GM19035 (cell line): ENCODE data around the gene ZNF554.
"Not testable (repeated sequence)": the region's sequence is repeated elsewhere in the genome, so short reads cannot be mapped to it uniquely, and the experiment has no call there.

Experiments
- ATAC-seq: cut with Tn5 transposase; IDR thresholded peaks from one replicate; pipeline ENCODE4 v1.9.1; 2021; ENCODE audit not compliant: unreplicated experiment

The ZNF554 gene

GRCh38 chr19:2790557-2791271, 29.0 kb upstream of the ZNF554 start:
- no peak for ATAC-seq

GRCh38 chr19:2791440-2791839, 28.2 kb upstream of the ZNF554 start:
- no peak for ATAC-seq

- no peak for ATAC-seq
Measured at GRCh38 chr19:2791876-2792275, 27.8 kb upstream of the ZNF554 start.

DNA sequence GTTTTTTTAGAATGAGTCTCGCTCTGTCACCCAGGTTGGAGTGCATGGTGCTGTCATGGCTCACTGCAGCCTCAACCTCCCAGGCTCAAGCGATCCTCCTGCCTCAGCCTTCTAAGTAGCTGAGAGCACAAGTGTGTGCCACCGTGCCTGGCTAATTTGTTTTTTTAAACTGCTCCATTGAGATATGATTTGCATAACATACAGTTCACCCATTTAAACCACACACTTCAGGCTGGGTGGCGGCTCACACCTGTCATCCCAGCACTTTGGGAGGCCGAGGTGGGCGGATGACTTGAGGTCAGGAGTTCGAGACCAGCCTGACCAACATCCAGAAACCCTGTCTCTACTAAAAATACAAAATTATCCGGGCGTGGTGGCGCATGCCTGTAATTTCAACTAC, 27.0 kb upstream of the ZNF554 start:
- not testable (repeated sequence) for ATAC-seq

DNA sequence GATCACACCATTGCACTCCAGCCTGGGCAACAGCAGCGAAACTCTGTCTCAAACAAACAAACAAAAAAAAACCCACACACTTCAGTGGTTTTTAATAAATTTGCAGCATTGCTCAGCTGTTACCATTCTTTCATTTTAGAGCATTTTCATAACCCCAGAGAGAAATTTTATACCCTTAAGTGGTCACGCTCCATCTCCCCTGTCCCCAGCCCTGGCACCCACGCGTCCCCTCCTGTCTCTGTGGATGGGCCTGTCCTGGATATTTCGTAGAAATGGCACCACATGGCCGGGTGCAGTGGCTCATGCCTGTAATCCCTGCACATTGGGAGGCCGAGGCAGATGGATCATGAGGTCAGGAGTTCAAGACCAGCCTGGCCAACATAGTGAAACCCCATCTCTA, 26.5 kb upstream of the ZNF554 start:
- no peak for ATAC-seq

- no peak for ATAC-seq
Measured at GRCh38 chr19:2793577-2793976, 26.1 kb upstream of the ZNF554 start.

DNA sequence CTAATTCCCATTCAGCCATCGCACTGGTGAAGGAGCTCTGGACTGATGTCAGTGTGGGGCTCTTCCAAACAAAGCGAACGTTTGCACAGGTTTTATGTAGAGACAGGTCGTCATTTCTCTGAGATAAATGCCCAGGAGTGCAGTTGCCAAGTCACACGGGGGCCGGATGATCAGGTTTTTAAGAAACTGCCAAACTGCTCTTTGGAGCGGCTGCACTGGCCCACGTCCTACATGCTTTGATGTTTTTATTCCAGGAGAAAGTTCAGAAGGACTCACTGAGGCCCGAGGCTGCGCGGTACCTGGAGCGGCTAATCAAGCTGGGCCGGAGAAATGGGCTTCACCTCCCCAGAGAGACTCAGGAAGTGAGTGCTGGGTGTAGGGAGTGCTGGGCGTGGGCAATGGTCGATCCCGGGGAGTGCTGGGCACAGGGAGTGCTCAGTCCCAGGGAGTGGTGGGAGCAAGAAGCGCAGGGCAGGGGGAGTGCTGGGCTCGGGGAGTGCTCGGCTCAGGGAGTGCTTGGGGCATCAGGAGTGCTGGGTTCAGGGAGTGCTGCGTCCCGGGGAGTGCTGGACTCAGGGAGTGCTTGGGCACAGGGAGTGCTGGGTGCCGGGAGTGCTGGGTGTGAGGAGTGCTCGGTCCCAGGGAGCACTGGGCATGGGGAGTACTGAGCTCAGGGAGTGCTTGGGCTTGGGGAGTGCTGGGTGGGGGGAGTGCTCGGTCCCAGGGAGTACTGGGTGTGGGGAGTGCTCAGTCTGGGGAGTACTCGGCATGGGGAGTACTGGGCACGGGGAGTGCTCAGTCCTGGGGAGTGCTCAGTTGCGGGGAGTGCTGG, 23.6 kb upstream of the ZNF554 start:
- no peak for ATAC-seq

DNA sequence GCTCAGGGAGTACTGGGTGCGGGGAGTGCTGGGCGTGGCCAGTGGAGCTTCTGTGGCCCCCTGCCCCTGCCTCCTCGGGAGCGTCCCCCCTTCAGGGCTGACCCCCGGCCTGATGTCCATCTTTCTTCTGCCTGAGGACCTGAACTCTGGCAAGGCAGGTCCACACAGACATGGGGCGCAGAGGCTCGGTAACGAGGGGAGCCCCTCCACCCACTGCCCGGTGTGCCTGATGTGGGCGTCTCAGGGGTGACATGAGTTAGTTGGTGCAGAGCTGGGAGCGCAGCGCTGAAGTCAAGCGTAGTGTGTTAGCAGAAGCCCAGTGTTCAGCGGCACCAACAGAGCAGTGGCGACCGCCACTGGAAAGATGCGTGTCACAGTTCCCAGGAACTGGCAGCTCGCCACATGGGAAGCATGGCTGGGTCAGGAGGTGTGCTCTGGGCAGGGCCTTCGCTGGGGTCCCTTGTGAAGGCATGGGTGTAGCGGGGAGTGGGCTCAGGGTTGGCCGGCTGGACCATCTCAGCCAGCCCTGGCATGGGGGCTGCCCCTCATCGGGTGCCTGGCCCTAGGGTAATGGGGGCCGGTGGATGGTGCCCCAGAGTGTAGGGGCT, 22.9 kb upstream of the ZNF554 start:
- no peak for ATAC-seq

DNA sequence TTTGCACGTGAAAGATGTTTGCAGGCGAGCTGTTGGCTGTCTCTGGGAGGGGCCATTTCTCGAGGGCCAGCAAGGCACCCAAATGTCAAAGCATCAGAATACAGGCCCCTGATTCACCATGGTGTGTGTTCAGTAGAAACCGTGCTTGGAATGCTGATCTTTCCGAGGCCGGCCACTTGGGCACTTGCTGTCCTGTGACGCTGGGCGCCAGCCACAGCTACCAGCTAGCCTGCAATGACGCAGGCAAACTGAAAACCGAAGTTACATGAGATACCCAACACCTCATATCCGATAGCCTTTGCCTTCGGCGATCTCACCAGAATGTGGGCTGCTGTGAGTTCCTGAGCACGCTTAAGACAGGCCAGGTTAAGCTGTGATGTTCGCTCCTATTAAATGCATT, 22.4 kb upstream of the ZNF554 start:
- ATAC-seq, result no peak

- ATAC-seq, result no peak
Measured at GRCh38 chr19:2798158-2798685, 21.4 kb upstream of the ZNF554 start.

DNA sequence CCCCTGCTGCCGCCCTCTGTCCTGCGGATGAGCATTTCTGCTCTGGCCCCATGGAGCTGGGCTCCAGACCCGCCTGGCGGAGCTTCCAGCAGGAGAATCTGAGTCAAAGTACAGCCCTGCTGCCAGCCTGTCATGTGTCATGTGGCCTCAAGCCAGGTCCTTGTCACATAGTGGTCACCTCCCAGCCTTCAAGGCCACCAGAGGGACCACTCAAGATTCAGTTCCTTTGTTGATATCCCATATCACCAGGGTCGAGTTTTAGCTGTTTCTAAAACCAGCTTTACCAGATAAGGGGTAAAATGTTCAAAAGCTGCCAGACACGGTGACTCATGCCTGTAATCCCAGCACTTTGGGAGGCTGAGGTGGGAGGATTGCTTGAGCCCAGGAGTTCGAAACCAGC, 20.9 kb upstream of the ZNF554 start:
- ATAC-seq, result no peak

DNA sequence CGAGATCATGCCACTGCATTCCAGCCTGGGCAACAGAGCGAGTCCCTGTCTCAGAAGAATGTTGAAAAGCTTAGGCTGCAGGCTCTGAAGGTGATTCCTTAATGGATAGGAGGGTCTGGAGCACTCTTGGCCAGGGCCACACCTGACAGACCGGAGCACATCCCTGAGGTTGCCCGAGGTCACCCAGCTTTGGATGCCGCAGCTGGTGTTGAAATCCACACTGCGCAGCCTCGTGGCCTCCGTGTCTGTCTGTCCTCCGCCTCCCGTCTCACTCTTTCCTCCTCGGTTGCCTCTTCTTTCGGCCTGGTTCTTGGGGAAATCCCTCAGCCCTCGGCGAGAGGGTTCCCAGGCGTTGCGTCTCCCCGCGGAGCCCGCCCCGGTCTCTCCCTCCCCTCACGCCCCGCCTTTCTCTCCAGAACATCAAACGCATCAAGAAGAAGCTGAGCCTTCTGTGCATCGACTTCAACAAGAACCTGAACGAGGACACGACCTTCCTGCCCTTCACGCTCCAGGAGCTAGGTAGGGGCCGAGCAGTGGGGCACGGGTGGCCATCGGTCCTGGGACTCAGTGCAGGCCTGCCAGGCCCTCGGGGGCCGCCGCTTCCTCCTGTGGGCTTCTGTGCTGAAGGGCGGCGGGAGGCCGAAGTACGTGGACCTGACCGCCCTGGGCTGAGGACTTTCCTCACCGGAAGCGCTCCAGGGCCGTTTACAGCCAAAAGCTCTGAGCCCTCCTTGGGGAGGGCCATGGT, 20.2 kb upstream of the ZNF554 start:
- ATAC-seq, result no peak

GRCh38 chr19:2800506-2800905, 19.2 kb upstream of the ZNF554 start:
- ATAC-seq, result no peak

DNA sequence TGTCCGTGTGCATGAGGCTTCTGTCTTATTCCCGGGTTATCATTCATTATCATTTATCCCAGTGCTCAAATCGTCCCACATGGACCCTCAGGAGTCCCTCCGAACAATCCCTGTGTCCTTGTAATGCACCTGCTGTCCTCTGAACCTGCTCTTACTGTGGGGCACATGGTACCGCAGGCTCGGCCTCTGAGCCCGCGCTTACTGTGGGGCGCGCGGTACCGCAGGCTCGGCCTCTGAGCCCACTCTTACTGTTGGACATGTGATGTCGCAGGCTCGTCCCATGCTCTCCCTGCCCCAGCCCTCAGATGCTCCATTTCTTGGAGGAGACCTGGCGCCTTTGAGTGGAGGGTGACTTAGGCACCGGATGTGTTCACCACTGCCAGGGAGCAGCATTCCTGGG, 16.8 kb upstream of the ZNF554 start:
- no peak for ATAC-seq

DNA sequence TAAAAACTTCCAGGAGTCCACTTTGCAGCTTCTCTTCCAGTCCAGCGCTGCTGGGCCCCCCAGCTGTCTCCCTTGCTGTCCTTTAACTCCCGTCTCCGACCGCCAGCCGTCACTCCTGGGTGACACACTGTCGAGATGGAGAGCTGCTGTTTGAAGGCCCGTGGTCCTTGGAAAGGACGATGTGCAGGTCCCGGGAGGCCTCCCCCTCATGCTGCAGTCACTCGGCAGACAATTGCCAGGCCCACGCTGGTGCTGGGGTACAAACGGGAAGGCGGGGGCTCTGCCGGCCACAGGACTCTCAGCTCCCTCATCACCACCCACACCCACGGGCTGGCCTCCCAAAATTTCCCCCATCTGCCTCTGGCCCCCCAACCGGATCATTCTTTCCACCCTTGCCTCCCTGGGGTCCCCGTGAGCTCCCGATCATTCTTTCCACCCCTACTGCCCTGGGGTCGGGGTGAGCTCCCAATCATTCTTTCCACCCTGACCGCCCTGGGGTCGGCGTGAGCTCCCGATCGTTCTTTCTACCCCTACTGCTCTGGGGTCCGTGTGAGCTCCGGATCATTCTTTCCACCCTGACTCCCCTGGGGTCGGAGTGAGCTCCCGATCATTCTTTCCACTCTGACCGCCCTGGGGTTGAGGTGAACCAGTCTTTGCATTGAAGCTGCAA, 16.0 kb upstream of the ZNF554 start:
- ATAC-seq, result no peak

DNA sequence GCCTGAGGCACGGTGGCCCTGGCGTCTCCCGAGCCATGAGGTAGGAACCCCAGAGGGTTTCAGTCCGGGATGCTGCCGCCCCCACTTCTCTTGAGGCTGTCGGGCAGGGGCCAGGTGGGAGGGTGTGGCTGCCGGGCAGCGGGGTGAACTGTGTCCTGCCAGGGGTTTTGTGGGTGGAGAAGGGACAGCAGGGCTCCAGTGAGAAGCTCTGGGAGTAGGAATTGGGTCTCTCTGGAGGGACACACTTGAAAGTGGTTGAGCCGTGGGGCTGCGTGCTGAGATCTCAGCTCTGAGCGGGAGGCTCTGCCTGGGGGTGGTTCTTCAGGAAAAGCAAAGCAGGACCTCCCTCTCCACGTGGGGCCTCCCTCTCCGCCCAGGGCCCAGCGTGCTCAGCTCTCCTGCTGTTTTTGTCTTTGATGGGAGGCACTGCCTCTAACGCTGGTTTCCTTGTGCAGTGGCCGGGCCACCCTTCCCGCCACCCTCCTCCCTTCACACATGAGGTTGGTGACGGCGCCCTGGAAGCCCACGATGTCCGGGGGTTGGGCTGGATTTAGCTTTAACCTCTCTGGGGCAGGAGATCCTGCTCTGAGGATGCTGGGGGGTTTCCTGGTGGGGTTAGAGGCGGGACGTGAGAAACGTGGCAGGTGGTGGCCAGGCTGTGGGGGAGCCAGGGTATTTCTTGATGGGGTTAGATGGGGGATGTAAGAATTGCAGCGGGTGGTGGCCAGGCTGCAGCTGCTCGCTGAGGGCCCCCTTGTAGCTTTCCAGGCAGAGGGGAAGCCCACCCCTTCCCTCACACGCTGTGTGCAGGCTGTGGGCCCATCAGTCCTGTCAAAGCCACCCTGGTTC, 15.3 kb upstream of the ZNF554 start:
- no peak for ATAC-seq

- no peak for ATAC-seq
Measured at GRCh38 chr19:2805261-2805900, 14.3 kb upstream of the ZNF554 start.

GRCh38 chr19:2805991-2806649, 13.5 kb upstream of the ZNF554 start:
- ATAC-seq, result no peak
